ENCODE results near the gene CAMTA2. TPM values are rescaled to one million over a fixed set of nuclear protein-coding genes. Genes with fewer than 3 reads are reported as not detected.

CAMTA2 gene
- total and polyA plus RNA-seq, 4 donors, result 7.8 to 17.6 (median 12.0) TPM

DNA sequence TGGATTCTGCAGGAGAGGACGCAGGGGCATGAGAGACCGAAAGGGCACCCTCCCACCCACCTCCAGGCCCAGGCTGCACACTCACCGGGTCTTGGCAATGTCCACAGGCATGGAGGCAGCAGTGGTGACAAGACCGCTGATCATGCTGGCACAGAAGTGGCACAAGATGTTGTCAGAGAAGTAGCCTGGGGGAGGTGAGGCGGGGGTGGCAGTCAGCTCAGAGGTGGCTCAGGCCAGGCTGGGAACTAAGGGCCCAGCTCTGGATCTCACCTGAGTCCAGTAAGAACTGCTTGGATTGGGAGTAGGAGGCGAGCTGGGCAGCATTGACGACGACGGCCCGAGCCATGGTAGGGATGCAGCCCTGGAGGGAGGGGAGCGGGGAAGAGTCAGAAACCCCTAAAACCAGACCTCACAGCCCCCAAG, 49.4 kb downstream of the CAMTA2 start:
- Histone ChIP-seq H3K36me3 (ENCODE audit: control insufficient read depth in 4 of 4, insufficient read depth in 3 of 4, low read depth in 1 of 4, low read length in 3 of 4) (peaks cover 1 to 16% (median 11%) of the 10 kb centered on the region in 4 donors), H3K27ac (ENCODE audit: low read depth in 1 of 2, low read length in 2 of 2) (no peak overlapping the region), H3K9me3 (ENCODE audit: control insufficient read depth in 4 of 4, low read length in 3 of 4) (no peaks in the 10 kb centered on the region), H3K27me3 (ENCODE audit: control insufficient read depth in 4 of 4, insufficient read depth in 4 of 4, low read length in 3 of 4) (no peaks in the 10 kb centered on the region), H3K4me3 (ENCODE audit: low read depth in 1 of 3, low read length in 3 of 3) (no peak overlapping the region), H3K4me1 (ENCODE audit: control insufficient read depth in 4 of 4, insufficient read depth in 4 of 4, low read length in 3 of 4) (peaks cover 8 to 47% (median 33%) of the 10 kb centered on the region in 4 donors), H3K9ac (ENCODE audit: low read depth in 1 of 2, low read length in 2 of 2) (peak overlapping the region in 1 of 2 donors; percentile 69)
- TF ChIP-seq EGR1 (IDR thresholded peaks at IDR 0.05; ENCODE audit: low read depth in 2 of 2) (no peak), TAF1 (conservative IDR thresholded peaks at IDR 0.05) (no peak), YY1 (IDR thresholded peaks at IDR 0.05) (no peak), FOXA2 (IDR thresholded peaks at IDR 0.05) (no peak), JUND (IDR thresholded peaks at IDR 0.05) (no peak)
- TF ChIP-seq, protein P1, sequence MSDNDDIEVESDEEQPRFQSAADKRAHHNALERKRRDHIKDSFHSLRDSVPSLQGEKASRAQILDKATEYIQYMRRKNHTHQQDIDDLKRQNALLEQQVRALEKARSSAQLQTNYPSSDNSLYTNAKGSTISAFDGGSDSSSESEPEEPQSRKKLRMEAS (IDR thresholded peaks at IDR 0.05), result no peak
- TF ChIP-seq, protein P2, sequence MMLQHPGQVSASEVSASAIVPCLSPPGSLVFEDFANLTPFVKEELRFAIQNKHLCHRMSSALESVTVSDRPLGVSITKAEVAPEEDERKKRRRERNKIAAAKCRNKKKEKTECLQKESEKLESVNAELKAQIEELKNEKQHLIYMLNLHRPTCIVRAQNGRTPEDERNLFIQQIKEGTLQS (IDR thresholded peaks at IDR 0.05), result no peak
- WGBS, result 95% methylated on average over 11 of the region's 11 CpGs
- DNase-seq (ENCODE audit: low spot score), result no peak

DNA sequence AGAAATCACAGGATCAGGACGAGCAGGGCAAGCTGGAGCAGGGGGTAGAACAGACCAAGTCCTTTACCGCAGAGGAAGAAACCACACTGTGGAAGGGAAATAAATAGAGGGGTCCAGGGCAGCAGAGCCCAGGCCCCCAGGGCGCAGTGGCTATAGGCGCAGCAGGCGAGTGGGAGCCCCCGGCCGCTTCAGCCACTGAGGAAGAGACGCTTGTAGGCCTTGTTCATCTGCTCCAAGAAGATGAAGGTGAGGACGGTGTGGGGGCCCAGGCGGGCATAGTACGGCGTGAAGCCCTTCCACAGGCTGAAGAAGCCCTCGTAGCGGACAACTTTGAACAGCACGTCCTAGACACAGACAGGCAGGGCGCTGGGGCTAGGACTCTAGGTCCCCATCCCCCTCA, 49.9 kb downstream of the CAMTA2 start:
- Histone ChIP-seq H3K36me3 (ENCODE audit: control insufficient read depth in 4 of 4, insufficient read depth in 3 of 4, low read depth in 1 of 4, low read length in 3 of 4) (peaks cover 1 to 15% (median 8%) of the 10 kb centered on the region in 4 donors), H3K9me3 (ENCODE audit: control insufficient read depth in 4 of 4, low read length in 3 of 4) (no peaks in the 10 kb centered on the region), H3K27ac (ENCODE audit: low read depth in 1 of 2, low read length in 2 of 2) (no peak overlapping the region), H3K9ac (ENCODE audit: low read depth in 1 of 2, low read length in 2 of 2) (no peak overlapping the region), H3K4me3 (ENCODE audit: low read depth in 1 of 3, low read length in 3 of 3) (no peak overlapping the region), H3K4me1 (ENCODE audit: control insufficient read depth in 4 of 4, insufficient read depth in 4 of 4, low read length in 3 of 4) (peaks cover 8 to 43% (median 30%) of the 10 kb centered on the region in 4 donors), H3K27me3 (ENCODE audit: control insufficient read depth in 4 of 4, insufficient read depth in 4 of 4, low read length in 3 of 4) (no peaks in the 10 kb centered on the region)
- WGBS, result 95% methylated on average over 16 of the region's 16 CpGs
- TF ChIP-seq HNF4A (conservative IDR thresholded peaks at IDR 0.05) (no peak), RXRA (IDR thresholded peaks at IDR 0.05) (no peak), JUND (IDR thresholded peaks at IDR 0.05) (no peak), FOXA1 (IDR thresholded peaks at IDR 0.05) (no peak), GABPA (IDR thresholded peaks at IDR 0.05 in 1 of 2, conservative IDR thresholded peaks at IDR 0.05 in 1 of 2) (no peak), CTCF (IDR thresholded peaks at IDR 0.05; ENCODE audit: low read depth, low read length, missing input control) (no peak), RAD21 (IDR thresholded peaks at IDR 0.05) (no peak), SP1 (IDR thresholded peaks at IDR 0.05) (no peak), TAF1 (conservative IDR thresholded peaks at IDR 0.05) (no peak), EGR1 (IDR thresholded peaks at IDR 0.05; ENCODE audit: low read depth in 2 of 2) (no peak), FOXA2 (IDR thresholded peaks at IDR 0.05) (no peak)
- TF ChIP-seq, protein P3, sequence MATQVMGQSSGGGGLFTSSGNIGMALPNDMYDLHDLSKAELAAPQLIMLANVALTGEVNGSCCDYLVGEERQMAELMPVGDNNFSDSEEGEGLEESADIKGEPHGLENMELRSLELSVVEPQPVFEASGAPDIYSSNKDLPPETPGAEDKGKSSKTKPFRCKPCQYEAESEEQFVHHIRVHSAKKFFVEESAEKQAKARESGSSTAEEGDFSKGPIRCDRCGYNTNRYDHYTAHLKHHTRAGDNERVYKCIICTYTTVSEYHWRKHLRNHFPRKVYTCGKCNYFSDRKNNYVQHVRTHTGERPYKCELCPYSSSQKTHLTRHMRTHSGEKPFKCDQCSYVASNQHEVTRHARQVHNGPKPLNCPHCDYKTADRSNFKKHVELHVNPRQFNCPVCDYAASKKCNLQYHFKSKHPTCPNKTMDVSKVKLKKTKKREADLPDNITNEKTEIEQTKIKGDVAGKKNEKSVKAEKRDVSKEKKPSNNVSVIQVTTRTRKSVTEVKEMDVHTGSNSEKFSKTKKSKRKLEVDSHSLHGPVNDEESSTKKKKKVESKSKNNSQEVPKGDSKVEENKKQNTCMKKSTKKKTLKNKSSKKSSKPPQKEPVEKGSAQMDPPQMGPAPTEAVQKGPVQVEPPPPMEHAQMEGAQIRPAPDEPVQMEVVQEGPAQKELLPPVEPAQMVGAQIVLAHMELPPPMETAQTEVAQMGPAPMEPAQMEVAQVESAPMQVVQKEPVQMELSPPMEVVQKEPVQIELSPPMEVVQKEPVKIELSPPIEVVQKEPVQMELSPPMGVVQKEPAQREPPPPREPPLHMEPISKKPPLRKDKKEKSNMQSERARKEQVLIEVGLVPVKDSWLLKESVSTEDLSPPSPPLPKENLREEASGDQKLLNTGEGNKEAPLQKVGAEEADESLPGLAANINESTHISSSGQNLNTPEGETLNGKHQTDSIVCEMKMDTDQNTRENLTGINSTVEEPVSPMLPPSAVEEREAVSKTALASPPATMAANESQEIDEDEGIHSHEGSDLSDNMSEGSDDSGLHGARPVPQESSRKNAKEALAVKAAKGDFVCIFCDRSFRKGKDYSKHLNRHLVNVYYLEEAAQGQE (IDR thresholded peaks at IDR 0.05), result no peak
- TF ChIP-seq, protein P2 (IDR thresholded peaks at IDR 0.05), result no peak
- TF ChIP-seq, protein P4, sequence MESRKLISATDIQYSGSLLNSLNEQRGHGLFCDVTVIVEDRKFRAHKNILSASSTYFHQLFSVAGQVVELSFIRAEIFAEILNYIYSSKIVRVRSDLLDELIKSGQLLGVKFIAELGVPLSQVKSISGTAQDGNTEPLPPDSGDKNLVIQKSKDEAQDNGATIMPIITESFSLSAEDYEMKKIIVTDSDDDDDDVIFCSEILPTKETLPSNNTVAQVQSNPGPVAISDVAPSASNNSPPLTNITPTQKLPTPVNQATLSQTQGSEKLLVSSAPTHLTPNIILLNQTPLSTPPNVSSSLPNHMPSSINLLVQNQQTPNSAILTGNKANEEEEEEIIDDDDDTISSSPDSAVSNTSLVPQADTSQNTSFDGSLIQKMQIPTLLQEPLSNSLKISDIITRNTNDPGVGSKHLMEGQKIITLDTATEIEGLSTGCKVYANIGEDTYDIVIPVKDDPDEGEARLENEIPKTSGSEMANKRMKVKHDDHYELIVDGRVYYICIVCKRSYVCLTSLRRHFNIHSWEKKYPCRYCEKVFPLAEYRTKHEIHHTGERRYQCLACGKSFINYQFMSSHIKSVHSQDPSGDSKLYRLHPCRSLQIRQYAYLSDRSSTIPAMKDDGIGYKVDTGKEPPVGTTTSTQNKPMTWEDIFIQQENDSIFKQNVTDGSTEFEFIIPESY (IDR thresholded peaks at IDR 0.05), result no peak
- TF ChIP-seq, protein P1 (IDR thresholded peaks at IDR 0.05), result no peak
- DNase-seq (ENCODE audit: low spot score), result no peak

Measured in liver (tissue), 9 donors.